Breast epithelium (tissue), 4 donors: ENCODE results near the gene USP28. TPM values are rescaled to one million over a fixed set of nuclear protein-coding genes. Genes with fewer than 3 reads are reported as not detected.
"Not testable (repeated sequence)": the region's sequence is repeated elsewhere in the genome, so short reads cannot be mapped to it uniquely, and the experiment has no call there.

Source experiments
- DNase-seq, 2 donors: peaks; one replicate each; pipeline ENCODE4 v3.0.0-alpha.2; 2019; ENCODE audit warnings: low spot score in 2 of 2
- H3K27ac ChIP-seq, 2 donors: fragments of 200-600 bp; sonication (generic) in 1 of 2; one replicate each; pipeline ENCODE4 v1.5.1; 2016 to 2019; ENCODE audit warnings: mild to moderate bottlenecking in 1 of 2
- H3K27me3 ChIP-seq, 2 donors: fragments of 200-600 bp; sonication (generic) in 1 of 2; one replicate each; pipeline versions ENCODE4 v1.5.1 to v1.6.0; 2017 to 2019; ENCODE audit warnings: control low read depth in 1 of 2, mild to moderate bottlenecking in 1 of 2
- H3K36me3 ChIP-seq: fragments of 200-600 bp; one replicate; pipeline ENCODE4 v1.5.1; 2019
- H3K4me1 ChIP-seq, 2 donors: fragments of 200-600 bp; sonication (generic); one replicate each; pipeline ENCODE4 v1.5.1; 2016 to 2019; ENCODE audit warnings: control low read depth in 1 of 2
- H3K4me3 ChIP-seq, 3 donors: fragments of 200-600 bp; sonication (generic); 1 replicate in 2 of 3; 2 replicates in 1 of 3; pipeline ENCODE4 v1.5.1; 2016 to 2019; ENCODE audit warnings: mild to moderate bottlenecking in 3 of 3, moderate library complexity in 2 of 3
- H3K9me3 ChIP-seq, 2 donors: fragments of 200-600 bp; sonication (generic) in 1 of 2; one replicate each; pipeline ENCODE4 v1.5.1; 2016 to 2019; ENCODE audit warnings: control low read depth in 1 of 2
- POLR2A ChIP-seq: fragments of 450-650 bp; IDR thresholded peaks from one replicate; pipeline ENCODE4 v1.6.1; 2016; ENCODE audit warnings: antibody characterized with exemption, mild to moderate bottlenecking, moderate library complexity
- POLR2AphosphoS5 ChIP-seq, 3 donors: sonication (generic); formaldehyde crosslinking; IDR thresholded peaks; one replicate each; pipeline ENCODE4 v1.6.1; 2017; ENCODE audit warnings: antibody characterized with exemption in 3 of 3
- intact Hi-C: fragments of 100-400 bp; cut with DNase I; formaldehyde crosslinking; loops from one replicate; pipeline ENCODE4 v1.15.1; 2023; ENCODE audit warnings: low total_unique reads
- total RNA-seq, 3 donors: library from RNA; depleted of rRNA; stranded (reverse); fragments of >200 nt; gene quantifications; one replicate each; pipeline ENCODE4 v1.1.0, GENCODE V29; 2016
- TF ChIP-seq, protein P1 (sequence below), 3 donors: fragments of 450-650 bp; IDR thresholded peaks; one replicate each; pipeline ENCODE4 v1.5.1; 2016 to 2017; ENCODE audit warnings: antibody characterized with exemption in 3 of 3, mild to moderate bottlenecking in 3 of 3, moderate library complexity in 3 of 3

Gene USP28
- total RNA-seq, 3 donors from 2014 or later, result 15.5 to 38.5 (median 30.2) TPM

DNA sequence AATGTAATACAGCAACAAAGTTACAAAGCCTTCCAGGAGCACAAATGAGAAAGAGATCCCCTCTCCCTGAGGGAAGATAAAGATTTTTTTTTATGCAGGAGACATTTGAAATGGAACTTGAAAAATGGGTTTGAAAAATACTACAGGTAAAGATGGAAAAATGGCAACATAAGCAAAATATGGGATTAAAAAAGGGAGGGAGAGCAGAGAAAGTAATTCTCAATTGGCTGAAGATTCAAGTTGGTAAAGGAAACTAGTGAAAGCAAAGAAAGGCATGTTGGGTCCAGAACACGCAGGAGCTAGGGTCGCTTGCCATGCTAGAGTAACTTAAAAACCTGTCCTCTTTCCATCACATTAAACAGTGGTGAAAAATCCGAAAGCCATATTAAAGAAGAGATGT is 103.4 kb downstream of the USP28 start:
- Histone ChIP-seq H3K4me3 (peak overlapping the region in 2 of 3 donors; percentile 78 to 86), H3K27me3 (no peaks in the 10 kb centered on the region), H3K36me3 (no peaks in the 10 kb centered on the region), H3K4me1 (no peaks in the 10 kb centered on the region), H3K9me3 (no peaks in the 10 kb centered on the region), H3K27ac (no peak overlapping the region)
- intact Hi-C loops, result no loop called here
- no peak for TF ChIP-seq POLR2A
- TF ChIP-seq, protein P1, sequence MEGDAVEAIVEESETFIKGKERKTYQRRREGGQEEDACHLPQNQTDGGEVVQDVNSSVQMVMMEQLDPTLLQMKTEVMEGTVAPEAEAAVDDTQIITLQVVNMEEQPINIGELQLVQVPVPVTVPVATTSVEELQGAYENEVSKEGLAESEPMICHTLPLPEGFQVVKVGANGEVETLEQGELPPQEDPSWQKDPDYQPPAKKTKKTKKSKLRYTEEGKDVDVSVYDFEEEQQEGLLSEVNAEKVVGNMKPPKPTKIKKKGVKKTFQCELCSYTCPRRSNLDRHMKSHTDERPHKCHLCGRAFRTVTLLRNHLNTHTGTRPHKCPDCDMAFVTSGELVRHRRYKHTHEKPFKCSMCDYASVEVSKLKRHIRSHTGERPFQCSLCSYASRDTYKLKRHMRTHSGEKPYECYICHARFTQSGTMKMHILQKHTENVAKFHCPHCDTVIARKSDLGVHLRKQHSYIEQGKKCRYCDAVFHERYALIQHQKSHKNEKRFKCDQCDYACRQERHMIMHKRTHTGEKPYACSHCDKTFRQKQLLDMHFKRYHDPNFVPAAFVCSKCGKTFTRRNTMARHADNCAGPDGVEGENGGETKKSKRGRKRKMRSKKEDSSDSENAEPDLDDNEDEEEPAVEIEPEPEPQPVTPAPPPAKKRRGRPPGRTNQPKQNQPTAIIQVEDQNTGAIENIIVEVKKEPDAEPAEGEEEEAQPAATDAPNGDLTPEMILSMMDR (IDR thresholded peaks at IDR 0.05), result no peak
- no peak for TF ChIP-seq POLR2AphosphoS5 (IDR thresholded peaks at IDR 0.05)
- DNase-seq, result no peak

DNA sequence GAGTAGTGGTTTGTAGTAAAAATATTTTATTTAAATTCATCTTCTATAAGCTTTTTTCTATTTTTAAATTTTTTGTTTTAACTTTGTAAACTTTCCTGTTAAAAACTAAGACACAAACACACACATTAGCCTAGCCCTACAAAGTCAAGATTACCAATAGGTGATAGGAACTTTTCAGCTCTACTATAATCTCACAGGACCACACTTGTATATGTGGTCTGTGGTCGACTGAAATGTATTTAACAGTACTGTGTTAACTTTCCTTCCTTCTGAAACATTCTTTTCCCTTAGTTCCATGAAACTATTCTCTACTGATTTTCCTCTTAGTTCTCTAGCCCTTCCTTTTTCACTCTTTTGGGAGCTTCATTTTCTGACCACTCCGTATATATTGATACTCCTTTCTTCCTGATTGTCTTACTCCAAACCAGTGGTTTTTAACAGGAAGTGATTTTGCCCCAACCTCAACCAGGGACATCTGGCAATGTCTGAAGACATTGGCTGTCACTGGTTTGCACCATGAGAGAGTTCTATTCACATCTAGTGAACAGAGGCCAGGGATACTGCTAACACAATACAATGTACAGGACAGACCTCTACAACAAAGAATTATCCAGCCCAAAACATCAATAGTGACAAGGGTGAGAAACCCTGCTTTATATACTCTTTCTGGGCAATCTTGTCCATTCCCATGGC is 110.7 kb downstream of the USP28 start:
- H3K9me3 ChIP-seq, result no peaks in the 10 kb centered on the region
- H3K27ac ChIP-seq, result no peak overlapping the region
- H3K4me1 ChIP-seq, result no peaks in the 10 kb centered on the region
- H3K4me3 ChIP-seq, result no peak overlapping the region
- no peaks in the 10 kb centered on the region for H3K36me3 ChIP-seq
- no peak for TF ChIP-seq POLR2AphosphoS5 (IDR thresholded peaks at IDR 0.05)
- TF ChIP-seq, protein P1 (IDR thresholded peaks at IDR 0.05), result no peak
- TF ChIP-seq POLR2A, result no peak
- no peak for DNase-seq
- intact Hi-C loops, result no loop called here
- no peaks in the 10 kb centered on the region for H3K27me3 ChIP-seq

DNA sequence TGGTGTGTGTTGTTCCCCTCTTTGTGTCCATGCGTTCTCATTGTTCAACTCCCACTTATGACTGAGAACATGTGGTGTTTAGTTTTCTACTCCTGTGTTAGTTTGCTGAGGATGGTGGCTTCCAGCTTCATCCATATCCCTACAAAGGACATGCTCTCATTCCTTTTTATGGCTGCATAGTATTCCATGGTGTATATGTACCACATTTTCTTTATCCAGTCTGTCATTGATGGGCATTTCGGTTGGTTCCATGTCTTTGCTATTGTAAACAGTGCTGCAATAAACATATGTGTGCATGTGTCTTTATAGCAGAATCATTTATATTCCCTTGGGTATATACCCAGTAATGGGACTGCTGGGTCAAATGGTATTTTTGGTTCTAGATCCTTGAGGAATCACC is 112.3 kb downstream of the USP28 start:
- DNase-seq, H3K27me3 ChIP-seq, intact Hi-C loops, H3K36me3 ChIP-seq, H3K27ac ChIP-seq, H3K4me1 ChIP-seq, H3K4me3 ChIP-seq, H3K9me3 ChIP-seq: not testable (repeated sequence)

DNA sequence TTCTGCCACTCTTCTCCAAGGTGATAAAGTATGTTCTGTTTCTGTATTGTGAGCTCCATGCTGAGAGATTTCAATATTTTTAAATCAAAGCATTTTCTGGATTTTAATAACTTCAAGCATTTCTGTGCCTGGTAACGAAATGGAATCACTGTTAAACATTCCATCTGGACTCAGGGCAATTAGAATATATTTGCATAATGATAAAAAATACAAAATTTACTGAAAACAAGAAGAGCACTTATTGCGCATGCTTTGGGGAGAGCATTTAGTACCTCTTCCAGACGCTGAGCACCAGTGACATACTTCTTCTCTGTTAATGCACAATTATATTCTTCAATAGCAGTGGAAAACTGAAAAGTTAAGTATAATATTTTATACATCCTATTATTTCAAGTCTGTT is 115.1 kb downstream of the USP28 start:
- no peak for DNase-seq
- H3K27me3 ChIP-seq, result no peaks in the 10 kb centered on the region
- H3K36me3 ChIP-seq, result no peaks in the 10 kb centered on the region
- intact Hi-C loops, result no loop called here
- H3K9me3 ChIP-seq, result no peaks in the 10 kb centered on the region
- H3K4me3 ChIP-seq, result no peak overlapping the region
- TF ChIP-seq POLR2A, result no peak
- no peaks in the 10 kb centered on the region for H3K4me1 ChIP-seq
- H3K27ac ChIP-seq, result no peak overlapping the region

DNA sequence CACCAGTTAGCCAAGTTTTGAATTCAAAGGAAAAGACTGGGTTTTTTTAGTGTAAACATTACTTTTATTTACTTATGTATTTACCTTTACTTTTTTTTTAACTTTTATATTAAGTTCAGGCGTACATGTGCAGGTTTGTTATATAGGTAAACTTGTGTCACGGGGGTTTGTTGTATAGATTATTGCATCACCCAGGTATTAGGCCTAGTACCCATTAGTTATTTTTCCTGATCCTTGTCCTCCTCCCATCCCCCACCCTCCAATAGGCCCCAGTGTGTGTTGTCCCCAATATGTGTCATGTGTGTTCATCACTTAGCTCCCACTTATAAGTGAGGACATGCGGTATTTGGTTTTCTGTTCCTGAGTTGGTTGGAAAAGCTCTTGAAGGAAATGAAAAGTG is 122.4 kb downstream of the USP28 start:
- H3K9me3 ChIP-seq, result no peaks in the 10 kb centered on the region
- H3K4me3 ChIP-seq, result no peak overlapping the region
- no peaks in the 10 kb centered on the region for H3K4me1 ChIP-seq
- H3K36me3 ChIP-seq, result peaks cover 10% of the 10 kb centered on the region
- intact Hi-C loops, result loop anchor here (10.0 kb wide), 2 partner anchors 438 to 712 kb away; partner anchors contain the start of gene TTC12
- no peak for DNase-seq
- no peak for TF ChIP-seq POLR2A
- TF ChIP-seq, protein P1 (IDR thresholded peaks at IDR 0.05), result no peak
- TF ChIP-seq POLR2AphosphoS5 (IDR thresholded peaks at IDR 0.05), result no peak
- H3K27ac ChIP-seq, result no peak overlapping the region
- no peaks in the 10 kb centered on the region for H3K27me3 ChIP-seq

Other genes starting within 250 kb of the USP28 start
- 10 to 100 TPM in 1 of 3 donors, 1 to 10 TPM in 2; 1.6 to 11.3 (median 4.9) TPM for gene TMPRSS5, start 169.3 kb downstream of the USP28 start, total RNA-seq
- gene ZW10, start 101.9 kb downstream of the USP28 start, total RNA-seq, result 10 to 100 TPM; 11.5 to 20.8 (median 18.7) TPM
- gene CLDN25, start 95.8 kb downstream of the USP28 start, total RNA-seq, result not detected
- gene HTR3B, start 29.2 kb upstream of the USP28 start, total RNA-seq, result not detected
- gene HTR3A, start 99.5 kb upstream of the USP28 start, total RNA-seq, result under 1 TPM in 1 of 3 donors, not detected in 2; 0.33 TPM
- 100 to 1,000 TPM; 236 to 358 (median 271) TPM for gene ZBTB16, start 184.1 kb upstream of the USP28 start, total RNA-seq